DND-41 (cell line): ENCODE measurements around the gene OLFM3.

Experiments used
- ATAC-seq: fragments of 200-7000 bp; cut with Tn5 transposase; 3 replicates; pipeline ENCODE4 v1.9.1; 2021; ENCODE audit warnings: low read depth; ENCODE audit not compliant: insufficient read depth
- DNase-seq: peaks from one replicate; pipeline ENCODE4 v3.0.0-alpha.2; 2020
- H2AFZ ChIP-seq: 2 replicates; pipeline ENCODE4 v1.6.0; 2012; ENCODE audit warnings: low read depth, low read length
- H3K27ac ChIP-seq: 2 replicates; pipeline ENCODE4 v1.5.1; 2012; ENCODE audit warnings: low read length, inconsistent platforms
- H3K27me3 ChIP-seq: fragments of 200-600 bp; sonication (generic); 2 replicates; pipeline ENCODE4 v1.6.0; 2012; ENCODE audit warnings: low read length, mild to moderate bottlenecking, inconsistent platforms; ENCODE audit not compliant: insufficient read depth, poor library complexity
- H3K36me3 ChIP-seq: 2 replicates; pipeline ENCODE4 v1.5.1; 2012; ENCODE audit warnings: low read length, inconsistent platforms; ENCODE audit not compliant: insufficient read depth
- H3K4me1 ChIP-seq: 2 replicates; pipeline ENCODE4 v1.5.1; 2012; ENCODE audit warnings: mild to moderate bottlenecking, low read length; ENCODE audit not compliant: insufficient read depth
- H3K4me2 ChIP-seq: 2 replicates; pipeline ENCODE4 v1.6.0; 2012; ENCODE audit warnings: mild to moderate bottlenecking, moderate library complexity, low read length, inconsistent platforms; ENCODE audit not compliant: insufficient read depth
- H3K4me3 ChIP-seq, 2 experiments: fragments of 200-600 bp in 1 of 2; shearing (Covaris generic) in 1 of 2; 2 replicates each; pipeline ENCODE4 v1.5.1; 2012 to 2016; ENCODE audit warnings: inconsistent platforms in 2 of 2, low read length in 2 of 2, mild to moderate bottlenecking in 2 of 2, low read depth in 1 of 2, moderate library complexity in 1 of 2
- H3K79me2 ChIP-seq: 2 replicates; pipeline ENCODE4 v1.6.0; 2012; ENCODE audit warnings: low read length, inconsistent platforms; ENCODE audit not compliant: insufficient read depth
- H3K9ac ChIP-seq: 2 replicates; pipeline ENCODE4 v1.6.0; 2012; ENCODE audit warnings: low read depth, mild to moderate bottlenecking, inconsistent platforms, low read length, moderate library complexity
- H3K9me3 ChIP-seq: 2 replicates; pipeline ENCODE4 v1.5.1; 2012; ENCODE audit warnings: low read length, moderate library complexity, mild to moderate bottlenecking, inconsistent platforms; ENCODE audit not compliant: insufficient read depth, severe bottlenecking
- H4K20me1 ChIP-seq: 2 replicates; pipeline ENCODE4 v1.6.0; 2012; ENCODE audit warnings: low read length; ENCODE audit not compliant: insufficient read depth
- EZH2 ChIP-seq: IDR thresholded peaks from 3 replicates; pipeline ENCODE4 v1.6.1; 2012; ENCODE audit warnings: borderline replicate concordance, low read depth, mild to moderate bottlenecking, moderate library complexity, low read length, inconsistent platforms; ENCODE audit not compliant: severe bottlenecking
- TF ChIP-seq, protein P1 (sequence below): IDR thresholded peaks from 2 replicates; pipeline ENCODE4 v1.5.1; 2012; ENCODE audit warnings: borderline replicate concordance, low read length, moderate library complexity, mild to moderate bottlenecking; ENCODE audit not compliant: poor library complexity, severe bottlenecking; ENCODE audit errors: extremely low read depth

OLFM3 gene

DNA sequence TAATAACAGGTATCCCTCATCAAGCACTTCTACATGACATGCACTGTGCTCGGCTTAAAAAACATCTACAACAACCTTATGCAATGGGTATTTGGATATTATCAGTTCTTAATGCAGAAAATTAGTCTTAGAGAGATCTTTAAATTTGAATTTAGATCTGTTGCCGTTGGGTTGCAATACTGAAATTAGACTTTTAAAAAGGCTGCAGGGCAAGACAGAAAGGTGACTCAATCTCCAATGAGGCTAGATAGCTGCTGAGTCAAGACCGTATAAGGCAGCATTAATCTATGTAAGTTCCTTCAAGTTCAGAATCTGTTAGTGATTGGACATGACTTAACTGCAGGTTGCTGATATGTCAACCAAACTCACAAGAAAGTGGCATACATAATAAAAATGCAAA, 37.3 kb downstream of the OLFM3 start:
- Histone ChIP-seq H3K36me3 (no peaks in the 10 kb centered on the region), H3K27me3 (no peaks in the 10 kb centered on the region), H3K9ac (peak overlapping the region; percentile 4; the same call in 1 of the 2 replicates), H3K9me3 (no peaks in the 10 kb centered on the region), H4K20me1 (no peaks in the 10 kb centered on the region), H2AFZ (peak overlapping the region; percentile 73), H3K4me2 (peak overlapping the region; percentile 59), H3K4me3 (no peak overlapping the region), H3K27ac (peak overlapping the region; percentile 50), H3K4me1 (peaks cover 34% of the 10 kb centered on the region), H3K79me2 (no peaks in the 10 kb centered on the region)
- DNase-seq: no peak
- ATAC-seq: peak; percentile 30; the same call in 1 of the 3 replicates
- TF ChIP-seq, protein P1, sequence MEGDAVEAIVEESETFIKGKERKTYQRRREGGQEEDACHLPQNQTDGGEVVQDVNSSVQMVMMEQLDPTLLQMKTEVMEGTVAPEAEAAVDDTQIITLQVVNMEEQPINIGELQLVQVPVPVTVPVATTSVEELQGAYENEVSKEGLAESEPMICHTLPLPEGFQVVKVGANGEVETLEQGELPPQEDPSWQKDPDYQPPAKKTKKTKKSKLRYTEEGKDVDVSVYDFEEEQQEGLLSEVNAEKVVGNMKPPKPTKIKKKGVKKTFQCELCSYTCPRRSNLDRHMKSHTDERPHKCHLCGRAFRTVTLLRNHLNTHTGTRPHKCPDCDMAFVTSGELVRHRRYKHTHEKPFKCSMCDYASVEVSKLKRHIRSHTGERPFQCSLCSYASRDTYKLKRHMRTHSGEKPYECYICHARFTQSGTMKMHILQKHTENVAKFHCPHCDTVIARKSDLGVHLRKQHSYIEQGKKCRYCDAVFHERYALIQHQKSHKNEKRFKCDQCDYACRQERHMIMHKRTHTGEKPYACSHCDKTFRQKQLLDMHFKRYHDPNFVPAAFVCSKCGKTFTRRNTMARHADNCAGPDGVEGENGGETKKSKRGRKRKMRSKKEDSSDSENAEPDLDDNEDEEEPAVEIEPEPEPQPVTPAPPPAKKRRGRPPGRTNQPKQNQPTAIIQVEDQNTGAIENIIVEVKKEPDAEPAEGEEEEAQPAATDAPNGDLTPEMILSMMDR: no peak
- no peak for TF ChIP-seq EZH2

DNA sequence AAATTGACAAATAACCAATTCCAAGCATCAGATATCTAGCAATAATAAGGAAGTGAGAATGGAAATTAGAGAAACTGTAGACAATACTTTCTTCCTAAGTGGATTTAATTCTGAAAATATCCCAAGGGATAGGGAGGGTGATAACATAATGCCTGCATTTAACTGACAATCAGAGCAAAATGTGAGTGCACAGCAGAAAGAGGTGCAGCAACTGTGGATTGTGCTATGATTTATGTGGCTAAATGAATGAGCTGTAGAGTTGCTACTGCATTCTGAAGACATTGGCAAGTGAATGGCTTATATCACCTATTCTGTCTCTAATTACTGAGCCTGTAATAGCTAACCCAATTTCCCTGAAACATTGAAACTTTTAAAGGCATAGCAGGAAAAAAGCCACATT, 39.0 kb downstream of the OLFM3 start:
- Histone ChIP-seq H3K4me1 (peaks cover 23% of the 10 kb centered on the region), H3K4me3 (no peak overlapping the region), H3K4me2 (no peak overlapping the region), H3K36me3 (no peaks in the 10 kb centered on the region), H3K9ac (no peak overlapping the region), H3K9me3 (no peaks in the 10 kb centered on the region), H4K20me1 (no peaks in the 10 kb centered on the region), H3K27ac (no peak overlapping the region), H3K27me3 (no peaks in the 10 kb centered on the region), H2AFZ (no peak overlapping the region), H3K79me2 (no peaks in the 10 kb centered on the region)
- TF ChIP-seq, protein P1: no peak
- no peak for TF ChIP-seq EZH2
- DNase-seq (no peak), ATAC-seq (no peak)

DNA sequence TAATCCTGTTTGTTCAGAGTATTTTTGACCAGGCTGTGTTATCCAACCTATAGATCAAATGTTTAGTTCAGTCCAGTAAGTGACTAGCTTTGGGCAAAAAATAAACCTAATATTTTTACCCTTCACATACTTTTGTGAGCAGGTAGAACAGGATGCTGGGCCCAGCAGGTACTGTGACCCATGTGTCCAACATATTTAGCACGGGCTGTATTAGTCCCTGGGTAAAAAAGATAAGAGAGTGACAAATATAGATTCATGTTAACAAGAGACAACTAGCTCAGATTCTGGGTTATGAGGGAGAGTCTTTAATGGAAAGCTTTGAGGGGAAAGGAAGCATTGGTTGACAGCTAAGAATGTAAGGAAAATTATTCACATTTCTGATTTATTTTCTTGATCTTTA, 43.1 kb downstream of the OLFM3 start:
- Histone ChIP-seq H3K36me3 (no peaks in the 10 kb centered on the region), H3K4me3 (no peak overlapping the region), H3K27ac (no peak overlapping the region), H3K79me2 (no peaks in the 10 kb centered on the region), H3K27me3 (no peaks in the 10 kb centered on the region), H4K20me1 (no peaks in the 10 kb centered on the region), H3K4me2 (no peak overlapping the region), H3K4me1 (peaks cover 4% of the 10 kb centered on the region; the same call in 1 of the 2 replicates), H3K9me3 (no peaks in the 10 kb centered on the region), H3K9ac (no peak overlapping the region), H2AFZ (no peak overlapping the region)
- no peak for TF ChIP-seq EZH2
- TF ChIP-seq, protein P1: no peak
- no peak for ATAC-seq
- no peak for DNase-seq

DNA sequence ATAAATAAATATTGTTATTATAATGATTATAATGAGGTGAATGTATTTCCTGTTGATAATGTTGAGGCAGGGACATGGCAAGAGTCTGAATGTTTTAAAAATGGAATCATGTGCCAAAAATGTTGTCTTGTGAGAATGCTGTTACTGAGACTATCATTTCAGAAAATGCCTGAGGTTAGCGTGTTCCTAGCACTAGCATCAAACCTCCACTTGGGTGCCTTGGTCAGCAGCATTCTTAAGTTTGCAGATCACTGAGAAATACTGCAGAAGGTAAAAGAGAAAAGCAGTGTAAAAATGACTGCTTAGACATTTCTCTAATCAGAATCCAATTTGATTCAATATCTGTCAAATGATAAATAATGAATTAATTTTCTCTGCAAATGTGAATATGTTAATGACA, 50.8 kb downstream of the OLFM3 start:
- no peaks in the 10 kb centered on the region for H4K20me1 ChIP-seq
- no peaks in the 10 kb centered on the region for H3K79me2 ChIP-seq
- H3K4me2 ChIP-seq: no peak overlapping the region
- no peak overlapping the region for H3K27ac ChIP-seq
- H3K27me3 ChIP-seq: no peaks in the 10 kb centered on the region
- no peaks in the 10 kb centered on the region for H3K36me3 ChIP-seq
- H3K9ac ChIP-seq: no peak overlapping the region
- DNase-seq (no peak), ATAC-seq (no peak)
- H3K4me1 ChIP-seq: no peaks in the 10 kb centered on the region
- TF ChIP-seq, protein P1: no peak
- TF ChIP-seq EZH2: no peak
- H2AFZ ChIP-seq: no peak overlapping the region
- H3K4me3 ChIP-seq: no peak overlapping the region
- no peaks in the 10 kb centered on the region for H3K9me3 ChIP-seq
